GM04504 (cell line): Measurements from ENCODE around the gene KCNIP1.
A peak's percentile ranks its signal among the peaks of the same experiment; 100 is the strongest.

ENCODE experiments used
- DNase-seq: peaks from one replicate; pipeline ENCODE4 v3.0.0-alpha.2; 2012; ENCODE audit warnings: low read depth

KCNIP1 gene

GRCh38 chr5:170628691-170629565, 125.1 kb downstream of the KCNIP1 start:
- no peak for DNase-seq

GRCh38 chr5:170629566-170630175, 125.9 kb downstream of the KCNIP1 start:
- DNase-seq: no peak

GRCh38 chr5:170630226-170630625, 126.4 kb downstream of the KCNIP1 start:
- DNase-seq: no peak

GRCh38 chr5:170630711-170631141, 126.9 kb downstream of the KCNIP1 start:
- DNase-seq: no peak

GRCh38 chr5:170631466-170632195, 127.8 kb downstream of the KCNIP1 start:
- no peak for DNase-seq

GRCh38 chr5:170632266-170632984, 128.6 kb downstream of the KCNIP1 start:
- DNase-seq: no peak

GRCh38 chr5:170632985-170633234, 129.1 kb downstream of the KCNIP1 start:
- DNase-seq: no peak

GRCh38 chr5:170633235-170634081, 129.6 kb downstream of the KCNIP1 start:
- peak; percentile 55 for DNase-seq

GRCh38 chr5:170634256-170634990, 130.6 kb downstream of the KCNIP1 start:
- no peak for DNase-seq

GRCh38 chr5:170635706-170636105, 131.9 kb downstream of the KCNIP1 start:
- no peak for DNase-seq

- no peak for DNase-seq
Measured at GRCh38 chr5:170636206-170636605, 132.4 kb downstream of the KCNIP1 start.

GRCh38 chr5:170636801-170637477, 133.1 kb downstream of the KCNIP1 start:
- DNase-seq: no peak

- no peak for DNase-seq
Measured at GRCh38 chr5:170638051-170638450, 134.2 kb downstream of the KCNIP1 start.

GRCh38 chr5:170638454-170639220, 134.8 kb downstream of the KCNIP1 start:
- peak; percentile 17 for DNase-seq

- DNase-seq: no peak
Measured at GRCh38 chr5:170639221-170639925, 135.6 kb downstream of the KCNIP1 start.

GRCh38 chr5:170640731-170641588, 137.1 kb downstream of the KCNIP1 start:
- no peak for DNase-seq

- no peak for DNase-seq
Measured at GRCh38 chr5:170641589-170642031, 137.8 kb downstream of the KCNIP1 start.
